HCT116 (cell line): ENCODE measurements around the gene HAPLN2.

Experiments
- EZH2phosphoT487 ChIP-seq: fragments of 200-600 bp; IDR thresholded peaks from 2 replicates; pipeline ENCODE4 v1.6.1; 2018; ENCODE audit warnings: antibody characterized with exemption, borderline replicate concordance
- TF ChIP-seq, protein P1 (sequence below): IDR thresholded peaks from 2 replicates; pipeline ENCODE4 v1.6.1; 2012
- TF ChIP-seq, protein P2 (sequence below), 3 experiments: fragments of 200-600 bp in 1 of 3; sonication (generic) in 1 of 3; IDR thresholded peaks in 2 of 3; conservative IDR thresholded peaks in 1 of 3; 2 replicates each; pipeline ENCODE4 v1.5.1; 2012 to 2017; ENCODE audit warnings: low read depth in 2 of 3, low read length in 2 of 3, antibody characterized with exemption in 1 of 3, borderline replicate concordance in 1 of 3, control low read depth in 1 of 3, mild to moderate bottlenecking in 1 of 3, mixed read lengths in 1 of 3, mixed run types in 1 of 3, moderate library complexity in 1 of 3; ENCODE audit not compliant: insufficient read depth in 1 of 3

DNA sequence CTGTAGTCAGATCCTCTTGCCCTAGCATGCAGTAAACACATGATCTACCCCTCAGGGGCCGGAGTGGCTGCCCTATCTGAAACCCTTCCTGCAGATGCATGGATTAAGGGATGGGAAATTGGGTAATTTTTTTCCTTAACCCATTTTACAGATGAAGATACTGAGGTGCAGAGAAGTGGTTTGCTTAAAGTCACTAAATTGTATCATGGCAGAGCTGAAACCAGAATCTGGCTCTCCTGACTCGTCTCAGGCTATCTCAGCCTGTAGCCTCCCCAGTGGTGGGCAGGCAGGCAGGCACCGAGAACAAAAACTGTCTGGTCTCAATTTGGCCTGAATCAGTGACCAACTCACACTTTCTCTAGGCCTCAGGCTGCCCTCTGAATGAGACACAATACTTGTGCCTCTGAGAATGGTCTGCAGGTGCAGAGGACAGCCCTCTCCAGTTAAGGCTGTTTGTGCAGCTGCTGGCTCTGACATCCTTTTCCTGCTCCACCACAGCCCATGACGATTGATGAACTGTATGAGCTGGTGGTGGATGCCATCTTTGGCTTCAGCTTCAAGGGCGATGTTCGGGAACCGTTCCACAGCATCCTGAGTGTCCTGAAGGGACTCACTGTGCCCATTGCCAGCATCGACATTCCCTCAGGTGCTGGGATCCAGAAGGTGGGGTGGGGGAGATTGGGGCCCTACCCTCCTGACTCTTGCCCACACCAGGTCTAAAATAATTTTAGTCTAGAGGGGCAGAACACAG lies 26.1 kb upstream of the HAPLN2 start:
- TF ChIP-seq, protein P1, sequence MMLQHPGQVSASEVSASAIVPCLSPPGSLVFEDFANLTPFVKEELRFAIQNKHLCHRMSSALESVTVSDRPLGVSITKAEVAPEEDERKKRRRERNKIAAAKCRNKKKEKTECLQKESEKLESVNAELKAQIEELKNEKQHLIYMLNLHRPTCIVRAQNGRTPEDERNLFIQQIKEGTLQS, result no peak
- TF ChIP-seq EZH2phosphoT487, result no peak
- TF ChIP-seq, protein P2, sequence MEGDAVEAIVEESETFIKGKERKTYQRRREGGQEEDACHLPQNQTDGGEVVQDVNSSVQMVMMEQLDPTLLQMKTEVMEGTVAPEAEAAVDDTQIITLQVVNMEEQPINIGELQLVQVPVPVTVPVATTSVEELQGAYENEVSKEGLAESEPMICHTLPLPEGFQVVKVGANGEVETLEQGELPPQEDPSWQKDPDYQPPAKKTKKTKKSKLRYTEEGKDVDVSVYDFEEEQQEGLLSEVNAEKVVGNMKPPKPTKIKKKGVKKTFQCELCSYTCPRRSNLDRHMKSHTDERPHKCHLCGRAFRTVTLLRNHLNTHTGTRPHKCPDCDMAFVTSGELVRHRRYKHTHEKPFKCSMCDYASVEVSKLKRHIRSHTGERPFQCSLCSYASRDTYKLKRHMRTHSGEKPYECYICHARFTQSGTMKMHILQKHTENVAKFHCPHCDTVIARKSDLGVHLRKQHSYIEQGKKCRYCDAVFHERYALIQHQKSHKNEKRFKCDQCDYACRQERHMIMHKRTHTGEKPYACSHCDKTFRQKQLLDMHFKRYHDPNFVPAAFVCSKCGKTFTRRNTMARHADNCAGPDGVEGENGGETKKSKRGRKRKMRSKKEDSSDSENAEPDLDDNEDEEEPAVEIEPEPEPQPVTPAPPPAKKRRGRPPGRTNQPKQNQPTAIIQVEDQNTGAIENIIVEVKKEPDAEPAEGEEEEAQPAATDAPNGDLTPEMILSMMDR (IDR thresholded peaks at IDR 0.05 in 2 of 3, conservative IDR thresholded peaks at IDR 0.05 in 1 of 3; ENCODE audit: borderline replicate concordance in 1 of 3, insufficient read depth in 1 of 3, low read depth in 2 of 3, low read length in 2 of 3), result no peak
